ENCODE results near the gene ACYP1. TPM values are rescaled to one million over a fixed set of nuclear protein-coding genes. Genes with fewer than 3 reads are reported as not detected.

Gene ACYP1
- total RNA-seq, 1 experiment from 2014 or later: 30.0 TPM

DNA sequence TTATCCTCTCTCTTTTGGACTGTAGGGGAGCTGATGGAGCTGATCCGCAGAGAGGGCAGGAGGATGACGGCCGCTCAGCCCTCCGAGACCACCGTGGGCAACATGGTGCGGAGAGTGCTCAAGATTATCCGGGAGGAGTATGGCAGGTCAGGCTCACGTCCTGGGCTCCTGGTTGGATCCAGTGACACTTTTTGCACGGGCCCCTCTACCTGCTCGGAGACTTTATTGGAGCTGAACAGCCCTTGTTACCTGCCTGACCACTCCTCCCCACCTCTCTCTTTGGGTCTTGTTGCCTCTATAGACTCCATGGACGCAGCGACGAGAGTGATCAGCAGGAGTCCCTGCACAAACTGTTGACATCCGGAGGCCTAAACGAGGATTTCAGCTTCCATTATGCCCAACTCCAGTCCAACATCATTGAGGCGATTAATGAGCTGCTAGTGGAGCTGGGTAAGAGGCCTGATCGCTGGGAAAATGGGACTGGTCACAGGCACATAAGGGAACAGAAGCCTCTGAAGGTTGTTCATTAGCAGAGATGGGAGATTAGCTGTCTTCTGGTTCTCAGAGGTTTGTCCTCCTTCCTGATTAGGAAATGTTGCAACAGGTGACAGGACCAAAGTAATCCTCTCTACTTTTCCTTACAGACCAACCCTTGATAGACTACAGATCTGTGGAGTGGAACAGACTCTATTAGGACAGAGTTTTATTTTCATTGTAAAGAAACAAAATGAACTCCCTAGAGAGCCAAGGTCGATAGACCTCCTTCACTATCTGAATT, 60.4 kb downstream of the ACYP1 start:
- DNase-seq: peak; percentile 23
- Histone ChIP-seq H3K36me3 (replicated peaks; ENCODE audit: control insufficient read depth, insufficient read depth, low read length) (peaks cover 19% of the 10 kb centered on the region), H3K4me3 (ENCODE audit: insufficient read depth, low read depth, low read length) (peak overlapping the region; percentile 70), H3K27me3 (ENCODE audit: control insufficient read depth, insufficient read depth, low read length) (no peaks in the 10 kb centered on the region)

Other genes with a start within 250 kb of the ACYP1 start
- not detected in 2 replicates for gene PROX2, start 187.9 kb downstream of the ACYP1 start, total RNA-seq (2014; rRNA removed; shearing (Covaris generic))
- gene DLST, start 182.1 kb downstream of the ACYP1 start, total RNA-seq (2014; rRNA removed; shearing (Covaris generic)): 71.0 and 76.7 TPM in 2 replicates
- 5.4 and 12.4 TPM in 2 replicates for gene RPS6KL1, start 140.8 kb downstream of the ACYP1 start, total RNA-seq (2014; rRNA removed; shearing (Covaris generic))
- 4.6 and 6.9 TPM in 2 replicates for gene PGF, start 108.4 kb downstream of the ACYP1 start, total RNA-seq (2014; rRNA removed; shearing (Covaris generic))
- gene EIF2B2, start 61.1 kb downstream of the ACYP1 start, total RNA-seq (2014; rRNA removed; shearing (Covaris generic)): 50.5 and 51.8 TPM in 2 replicates
- 13.2 and 21.1 TPM in 2 replicates for gene MLH3, start 12.6 kb downstream of the ACYP1 start, total RNA-seq (2014; rRNA removed; shearing (Covaris generic))
- 1.3 and 2.7 TPM in 2 replicates for gene ZC2HC1C, start 5.6 kb upstream of the ACYP1 start, total RNA-seq (2014; rRNA removed; shearing (Covaris generic))
- gene NEK9, start 63.0 kb upstream of the ACYP1 start, total RNA-seq (2014; rRNA removed; shearing (Covaris generic)): 23.0 and 38.4 TPM in 2 replicates
- gene TMED10, start 112.6 kb upstream of the ACYP1 start, total RNA-seq (2014; rRNA removed; shearing (Covaris generic)): 151 and 240 TPM in 2 replicates
- 14.2 and 217 TPM in 2 replicates for gene FOS, start 214.8 kb upstream of the ACYP1 start, total RNA-seq (2014; rRNA removed; shearing (Covaris generic))